Measurements from ENCODE around the gene PLAGL1.
"Not testable (repeated sequence)": the region's sequence is repeated elsewhere in the genome, so short reads cannot be mapped to it uniquely, and the experiment has no call there.

Gene PLAGL1

DNA sequence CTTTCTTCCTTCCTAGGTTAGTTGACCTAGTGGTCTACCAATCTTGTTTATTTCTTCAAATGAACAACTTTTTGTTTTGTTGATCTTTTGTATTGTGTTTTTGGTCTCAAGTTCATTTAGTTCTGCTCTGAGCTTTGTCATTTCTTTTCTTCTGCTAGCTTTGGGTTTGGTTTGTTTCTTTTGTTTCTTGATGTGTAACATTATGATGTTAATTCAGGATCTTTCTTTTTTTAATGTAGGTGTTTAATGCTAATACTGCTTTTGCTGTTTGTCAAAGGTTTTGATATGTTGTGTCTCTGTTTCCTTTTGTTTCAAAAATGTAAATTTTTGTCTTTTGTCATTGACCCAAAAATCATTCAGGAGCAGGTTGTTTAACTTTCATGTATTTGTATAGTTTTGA lies 78.1 kb downstream of the PLAGL1 start:
- CTCF ChIA-PET = no interaction called here
- Mint-ChIP-seq H3K4me3 (no peak overlapping the region), H3K27me3 (peaks cover 8% of the 10 kb centered on the region), H3K4me1 (no peaks in the 10 kb centered on the region), H3K27ac (no peak overlapping the region), H3K9me3 (no peaks in the 10 kb centered on the region), H3K36me3 (no peaks in the 10 kb centered on the region)
- DNase-seq = no peak

DNA sequence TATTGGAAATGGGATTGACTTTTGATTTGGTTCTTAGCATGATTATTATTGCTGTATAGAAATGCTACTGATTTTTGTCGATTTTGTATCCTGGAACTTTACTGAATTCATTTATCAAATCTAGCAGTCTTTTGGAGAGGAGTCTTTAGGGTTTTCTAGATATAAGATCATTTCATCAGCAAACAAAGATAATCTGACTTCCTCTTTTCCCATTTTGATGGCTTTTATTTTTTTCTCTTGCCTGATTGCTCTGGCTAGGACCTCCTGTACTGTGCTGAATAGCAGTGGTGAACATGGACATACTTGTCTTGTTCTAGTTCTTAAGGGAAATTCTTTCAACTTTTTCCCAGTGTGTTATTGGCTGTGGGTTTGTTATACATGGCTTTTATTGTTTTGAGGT lies 79.2 kb downstream of the PLAGL1 start:
- Mint-ChIP-seq H3K9me3 (no peaks in the 10 kb centered on the region), H3K27me3 (peaks cover 8% of the 10 kb centered on the region), H3K4me3 (no peak overlapping the region), H3K4me1 (no peaks in the 10 kb centered on the region), H3K27ac (no peak overlapping the region), H3K36me3 (no peaks in the 10 kb centered on the region)
- CTCF ChIA-PET = no interaction called here
- no peak for DNase-seq

DNA sequence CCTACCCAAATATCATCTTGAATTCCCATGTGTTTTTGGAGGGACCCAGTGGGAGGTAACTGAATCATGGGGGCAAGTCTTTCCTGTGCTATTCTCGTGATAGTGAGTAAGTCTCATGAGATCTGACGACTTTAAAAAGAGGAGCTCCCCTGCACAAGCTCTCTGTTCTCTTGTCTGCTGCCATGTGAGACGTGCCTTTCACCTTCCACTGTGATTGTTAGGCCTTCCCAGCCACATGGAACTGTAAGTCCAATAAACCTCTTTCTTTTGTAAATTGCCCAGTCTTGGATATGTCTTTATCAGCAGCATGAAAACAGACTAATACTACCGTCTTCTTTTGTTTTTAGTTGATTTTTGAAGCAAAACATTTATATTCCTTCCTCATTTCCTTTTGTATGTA lies 91.0 kb downstream of the PLAGL1 start:
- H3K4me3 Mint-ChIP-seq, CTCF ChIA-PET, H3K36me3 Mint-ChIP-seq: not testable (repeated sequence)

DNA sequence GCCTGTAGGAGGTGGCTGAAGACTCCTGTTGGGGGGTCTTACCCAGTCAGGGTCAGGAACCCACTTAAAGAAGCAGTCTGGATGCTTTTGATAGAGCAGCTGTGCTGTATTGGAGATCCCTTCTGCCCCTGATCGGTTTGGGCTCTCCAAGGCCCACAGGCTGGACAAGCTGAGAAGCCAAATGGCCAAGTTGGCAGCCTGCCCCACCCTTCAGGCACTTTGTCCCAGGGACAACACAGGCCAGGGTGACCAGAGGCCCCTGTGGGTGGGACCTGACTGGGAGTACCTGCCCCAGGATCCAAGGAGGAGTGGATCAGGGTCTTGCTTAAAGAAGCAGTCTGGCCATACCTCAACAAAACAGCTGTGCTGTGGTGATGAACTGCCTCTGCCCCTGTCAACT lies 95.4 kb downstream of the PLAGL1 start:
- Mint-ChIP-seq H3K4me3 (no peak overlapping the region), H3K27me3 (peaks cover 3% of the 10 kb centered on the region), H3K9me3 (peaks cover 5% of the 10 kb centered on the region), H3K4me1 (no peaks in the 10 kb centered on the region), H3K27ac (no peak overlapping the region), H3K36me3 (no peaks in the 10 kb centered on the region)
- CTCF ChIA-PET = no interaction called here
- no peak for DNase-seq

More for the DNA sequence above, 91.0 kb downstream of the PLAGL1 start:
- not testable (repeated sequence) for H3K27ac Mint-ChIP-seq, H3K4me1 Mint-ChIP-seq, DNase-seq, H3K27me3 Mint-ChIP-seq
- peaks cover 11% of the 10 kb centered on the region for H3K9me3 Mint-ChIP-seq

DNA sequence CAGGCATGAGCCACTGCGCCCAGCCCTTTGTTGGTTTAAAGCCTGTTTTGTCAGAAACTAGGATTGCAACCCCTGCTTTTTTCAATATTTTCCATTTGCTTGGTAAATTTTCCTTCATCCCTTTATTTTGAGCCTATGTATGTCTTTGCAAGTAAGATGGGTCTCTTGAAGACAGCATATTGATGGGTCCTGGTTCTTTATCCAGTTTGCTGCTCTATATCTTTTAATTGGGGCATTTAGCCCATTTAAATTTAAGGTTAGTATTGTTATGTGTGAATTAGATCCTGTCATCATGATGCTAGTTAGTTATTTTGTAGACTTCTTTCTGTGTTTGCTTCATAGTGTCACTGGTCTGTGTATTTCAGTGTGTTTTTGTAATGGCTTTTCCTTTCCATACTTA lies 97.0 kb downstream of the PLAGL1 start:
- no peaks in the 10 kb centered on the region for H3K4me1 Mint-ChIP-seq
- peaks cover 5% of the 10 kb centered on the region for H3K9me3 Mint-ChIP-seq
- no peak for DNase-seq
- H3K27me3 Mint-ChIP-seq = peaks cover 3% of the 10 kb centered on the region
- CTCF ChIA-PET = no interaction called here
- H3K4me3 Mint-ChIP-seq = no peak overlapping the region
- no peak overlapping the region for H3K27ac Mint-ChIP-seq
- no peaks in the 10 kb centered on the region for H3K36me3 Mint-ChIP-seq

DNA sequence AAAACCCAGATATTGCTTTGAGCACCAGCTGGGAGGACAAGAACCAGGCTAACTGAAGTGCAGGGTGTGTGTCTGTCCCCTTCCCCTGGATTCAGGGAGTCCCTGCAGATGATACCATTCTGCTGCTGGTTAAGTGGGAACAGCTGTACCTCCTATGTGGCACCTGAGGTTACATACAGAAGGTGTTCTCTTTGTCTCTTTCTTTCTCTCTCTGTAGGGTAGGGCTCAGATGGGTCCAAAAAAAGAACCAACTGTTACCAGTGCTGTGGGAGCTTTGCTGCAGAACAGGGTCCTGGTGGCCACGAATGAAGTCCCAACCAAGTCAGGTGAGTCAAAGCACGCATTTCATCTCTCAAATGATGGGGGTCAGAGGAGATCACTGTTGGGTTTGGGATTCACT lies 105.2 kb downstream of the PLAGL1 start:
- Mint-ChIP-seq H3K27me3 (no peaks in the 10 kb centered on the region), H3K27ac (no peak overlapping the region), H3K36me3 (no peaks in the 10 kb centered on the region), H3K4me1 (no peaks in the 10 kb centered on the region), H3K9me3 (no peaks in the 10 kb centered on the region), H3K4me3 (no peak overlapping the region)
- CTCF ChIA-PET = interaction anchor here (0.6 to 1.1 kb wide), 2 partner anchors 39 to 526 kb away, joined by 3 read pairs; no protein-coding TSS in a partner anchor
- DNase-seq = no peak

DNA sequence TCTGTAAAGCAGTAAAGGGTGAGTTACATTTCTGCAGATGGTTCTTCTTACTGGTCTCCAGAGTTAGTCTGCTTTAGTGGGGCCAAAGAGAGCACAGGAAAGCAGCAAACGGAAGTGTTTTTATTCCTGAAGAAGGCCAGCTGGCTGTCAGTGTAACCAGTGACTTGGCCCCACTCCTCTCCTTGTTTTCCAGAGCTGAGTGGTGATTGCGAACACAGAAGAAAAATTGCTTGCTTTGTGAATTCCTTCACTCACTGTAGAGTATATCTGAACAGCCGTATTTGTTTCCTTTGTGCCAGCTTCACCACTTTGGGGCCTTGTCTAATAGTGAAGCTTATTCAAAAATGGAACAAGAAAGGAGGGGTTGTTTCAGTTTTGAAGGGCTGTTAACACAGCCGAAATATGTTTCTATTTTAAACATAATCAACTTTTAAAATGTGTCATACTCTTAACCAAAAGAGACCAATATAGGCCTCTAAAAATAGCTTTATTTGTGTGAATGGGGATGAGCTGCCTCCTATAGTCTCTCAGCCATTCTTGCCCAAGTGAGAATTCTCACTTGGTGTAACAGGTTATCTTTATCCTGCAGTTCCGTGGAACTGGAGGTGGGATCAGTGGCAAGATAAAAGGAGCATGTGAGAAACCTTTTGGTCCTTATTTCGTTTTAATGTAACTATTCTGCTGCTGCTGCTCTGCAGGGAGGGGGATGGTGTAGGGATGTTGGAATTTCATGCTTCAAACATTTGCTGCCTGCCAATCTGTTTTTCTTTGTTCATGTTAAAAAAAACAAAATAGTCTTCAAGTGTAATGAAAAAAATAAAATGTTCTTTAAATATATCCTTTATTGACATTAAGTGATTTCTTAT lies 105.9 kb downstream of the PLAGL1 start:
- H3K27me3 Mint-ChIP-seq = no peaks in the 10 kb centered on the region
- H3K4me3 Mint-ChIP-seq = no peak overlapping the region
- DNase-seq = no peak
- no peak overlapping the region for H3K27ac Mint-ChIP-seq
- H3K36me3 Mint-ChIP-seq = no peaks in the 10 kb centered on the region
- H3K4me1 Mint-ChIP-seq = no peaks in the 10 kb centered on the region
- H3K9me3 Mint-ChIP-seq = no peaks in the 10 kb centered on the region
- CTCF ChIA-PET = interaction anchor here (0.6 to 1.1 kb wide), 2 partner anchors 40 to 526 kb away, joined by 3 read pairs; no protein-coding TSS in a partner anchor

DNA sequence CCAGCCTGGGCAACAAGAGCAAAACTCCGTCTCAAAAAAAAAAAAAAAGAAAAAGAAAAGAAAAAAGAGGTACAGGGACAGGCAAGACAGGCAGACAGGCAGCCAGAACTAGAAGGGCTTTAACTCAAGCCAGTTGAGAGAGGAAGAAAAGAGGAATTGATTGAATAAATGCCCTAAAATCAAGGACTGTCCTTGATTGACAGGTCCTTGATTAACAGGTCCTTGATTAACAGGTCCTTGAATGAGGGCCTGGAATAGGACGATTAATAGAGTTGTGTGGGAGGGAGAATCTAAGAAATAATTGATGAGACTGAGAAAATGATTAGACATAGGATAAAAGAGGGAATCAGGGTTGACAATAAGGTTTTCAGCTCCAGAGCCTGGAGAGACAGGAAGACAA lies 107.7 kb downstream of the PLAGL1 start:
- CTCF ChIA-PET = no interaction called here
- Mint-ChIP-seq H3K27me3 (no peaks in the 10 kb centered on the region), H3K36me3 (no peaks in the 10 kb centered on the region), H3K4me1 (no peaks in the 10 kb centered on the region), H3K9me3 (no peaks in the 10 kb centered on the region), H3K27ac (no peak overlapping the region), H3K4me3 (no peak overlapping the region)
- no peak for DNase-seq

DNA sequence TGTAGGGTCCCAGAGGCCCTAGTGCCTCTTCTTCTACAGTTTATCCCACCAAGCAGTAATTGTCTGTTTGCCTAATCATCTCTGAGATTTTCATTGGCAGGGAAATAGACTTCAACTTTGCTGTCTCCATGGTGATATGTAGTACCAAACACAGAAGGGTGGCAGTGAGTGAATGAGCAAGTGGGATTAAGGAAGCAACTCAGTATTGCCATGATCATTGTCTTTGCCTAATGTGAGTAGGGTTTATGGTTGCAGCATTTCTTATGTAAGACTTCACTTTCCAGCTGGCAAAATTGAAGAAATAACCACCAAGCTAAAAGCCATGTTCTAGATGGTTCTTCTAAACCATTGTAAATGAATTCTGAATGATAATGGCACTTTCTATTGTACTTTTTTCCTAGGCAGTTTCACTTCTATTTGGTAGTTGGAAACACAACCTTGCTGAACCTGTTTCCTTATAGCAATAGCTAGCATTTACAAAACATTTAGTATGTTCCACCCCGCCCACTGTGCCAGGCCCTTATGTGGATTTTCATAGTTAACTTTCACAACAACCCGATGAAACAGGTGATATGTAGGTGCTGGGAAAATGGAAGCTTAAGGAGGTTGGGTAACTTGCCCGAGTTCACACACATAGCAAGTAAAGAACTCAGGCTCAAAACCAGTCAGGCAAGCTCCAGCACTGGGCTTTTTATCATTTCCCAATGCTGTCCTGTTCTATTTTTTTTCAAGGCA lies 111.8 kb downstream of the PLAGL1 start:
- H3K27me3 Mint-ChIP-seq = no peaks in the 10 kb centered on the region
- no peaks in the 10 kb centered on the region for H3K36me3 Mint-ChIP-seq
- no peak overlapping the region for H3K4me3 Mint-ChIP-seq
- H3K9me3 Mint-ChIP-seq = no peaks in the 10 kb centered on the region
- no peak for DNase-seq
- H3K27ac Mint-ChIP-seq = no peak overlapping the region
- CTCF ChIA-PET = interaction anchor here (0.8 kb wide), 1 partner anchor 44 kb away, joined by 3 read pairs; no protein-coding TSS in a partner anchor
- no peaks in the 10 kb centered on the region for H3K4me1 Mint-ChIP-seq

DNA sequence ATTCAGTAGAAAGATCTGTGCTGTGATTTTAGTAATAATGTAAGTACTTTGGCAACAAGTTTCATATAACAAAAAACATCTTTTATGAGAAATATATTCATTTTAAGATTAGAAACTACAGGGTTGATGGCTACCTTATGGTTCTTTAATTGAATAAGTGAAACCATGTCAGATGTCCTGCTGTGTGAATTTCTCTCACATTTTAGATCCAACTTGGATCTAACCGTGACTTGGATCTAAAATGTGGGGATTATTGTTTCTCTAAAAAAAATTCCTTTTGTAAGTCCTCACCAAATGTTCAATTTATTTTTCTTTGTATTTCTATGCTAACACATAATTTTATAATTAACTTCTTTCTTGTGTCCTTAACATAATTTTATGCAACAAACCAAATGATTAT lies 113.4 kb downstream of the PLAGL1 start:
- no peaks in the 10 kb centered on the region for H3K4me1 Mint-ChIP-seq
- no peak overlapping the region for H3K4me3 Mint-ChIP-seq
- CTCF ChIA-PET = no interaction called here
- no peak for DNase-seq
- H3K36me3 Mint-ChIP-seq = no peaks in the 10 kb centered on the region
- H3K27ac Mint-ChIP-seq = no peak overlapping the region
- no peaks in the 10 kb centered on the region for H3K9me3 Mint-ChIP-seq
- H3K27me3 Mint-ChIP-seq = no peaks in the 10 kb centered on the region
